D341Med (cell line): ENCODE data around the gene MFSD2B.

Experiments used
- DNase-seq: peaks from one replicate; pipeline ENCODE4 v3.0.0; 2012; ENCODE audit warnings: low spot score

The MFSD2B gene

DNA sequence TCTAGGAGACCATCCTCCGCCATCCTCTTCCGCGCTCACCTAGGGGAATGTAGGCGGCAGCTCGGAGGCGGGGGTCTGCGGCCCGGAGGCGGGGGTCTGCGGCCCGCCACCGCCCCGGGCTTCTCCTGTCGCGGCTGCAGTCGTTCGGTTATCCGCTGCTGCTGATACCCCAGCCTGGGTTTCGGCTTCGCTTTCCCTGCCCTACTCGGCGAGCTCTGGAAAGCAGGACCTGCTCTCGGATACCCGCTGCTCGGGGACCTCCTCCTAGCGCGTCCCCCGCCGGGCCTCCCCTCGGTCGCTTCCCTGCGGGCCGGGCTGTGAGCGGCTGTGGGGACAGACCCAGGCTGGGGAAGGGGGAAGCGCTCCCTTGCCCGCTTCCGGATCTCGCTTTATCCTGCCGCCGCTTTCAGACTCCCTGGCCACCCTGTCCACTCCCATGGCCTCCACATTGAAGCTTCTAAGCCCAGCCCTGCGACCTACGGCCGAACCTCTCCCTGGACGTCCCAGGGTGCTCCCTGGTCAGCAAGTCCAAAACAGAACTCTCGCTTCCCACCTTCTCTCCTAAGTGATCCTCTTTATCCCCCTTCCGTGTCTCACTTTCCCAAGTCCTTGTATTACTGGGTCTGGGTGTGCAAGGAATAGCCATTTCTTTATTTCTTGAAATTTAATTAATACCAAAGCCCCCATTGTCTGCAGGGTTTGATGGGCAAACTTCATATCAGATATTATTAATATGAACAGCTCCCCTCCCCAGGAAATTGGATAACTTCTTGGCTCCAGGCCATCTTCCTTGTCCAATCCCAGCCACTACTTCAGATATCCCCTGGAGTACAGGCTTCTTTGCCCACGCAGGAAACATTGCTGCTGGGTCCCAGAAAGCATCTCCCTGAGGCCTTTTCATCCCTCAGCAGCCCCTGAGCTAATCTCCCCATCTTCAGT, 40.4 kb downstream of the MFSD2B start:
- DNase-seq = peak; percentile 37

DNA sequence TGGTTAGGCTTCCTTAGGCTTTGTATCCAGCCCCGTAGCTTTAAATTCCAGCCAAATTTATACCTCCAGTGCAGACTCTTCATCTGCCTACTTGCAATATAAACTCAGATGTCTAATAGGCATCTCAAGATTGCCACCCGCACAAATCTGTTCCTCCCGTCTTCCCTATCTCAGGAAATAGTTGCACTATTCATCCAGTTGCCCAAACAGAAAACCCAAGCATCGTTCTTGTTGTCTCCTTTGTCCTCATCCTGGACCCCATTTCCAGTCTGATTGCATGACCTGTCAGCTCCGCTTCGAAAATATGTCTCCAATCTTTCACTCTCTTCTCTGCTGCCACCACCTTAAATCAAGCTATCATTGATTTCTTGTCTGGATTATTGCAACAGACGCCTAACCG, 41.9 kb downstream of the MFSD2B start:
- DNase-seq = no peak

DNA sequence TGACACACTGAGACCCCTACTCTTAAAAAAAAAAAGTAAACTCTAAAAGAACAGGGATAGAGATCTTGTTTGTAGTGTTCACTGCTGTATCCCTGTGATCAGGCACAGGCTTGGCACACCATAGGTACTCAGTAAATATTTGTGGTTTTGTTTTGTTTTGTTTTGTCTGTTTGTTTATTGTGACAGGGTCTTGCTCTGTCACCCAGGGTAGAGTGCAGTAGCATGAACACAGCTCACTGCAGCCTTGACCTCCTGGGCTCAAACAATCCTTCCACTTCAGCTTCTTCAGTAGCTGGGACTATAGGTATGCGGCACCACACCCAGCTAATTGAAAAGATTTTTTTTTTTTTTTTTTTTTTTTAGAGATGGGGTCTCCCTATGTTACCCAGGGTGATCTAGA, 43.1 kb downstream of the MFSD2B start:
- DNase-seq = no peak

DNA sequence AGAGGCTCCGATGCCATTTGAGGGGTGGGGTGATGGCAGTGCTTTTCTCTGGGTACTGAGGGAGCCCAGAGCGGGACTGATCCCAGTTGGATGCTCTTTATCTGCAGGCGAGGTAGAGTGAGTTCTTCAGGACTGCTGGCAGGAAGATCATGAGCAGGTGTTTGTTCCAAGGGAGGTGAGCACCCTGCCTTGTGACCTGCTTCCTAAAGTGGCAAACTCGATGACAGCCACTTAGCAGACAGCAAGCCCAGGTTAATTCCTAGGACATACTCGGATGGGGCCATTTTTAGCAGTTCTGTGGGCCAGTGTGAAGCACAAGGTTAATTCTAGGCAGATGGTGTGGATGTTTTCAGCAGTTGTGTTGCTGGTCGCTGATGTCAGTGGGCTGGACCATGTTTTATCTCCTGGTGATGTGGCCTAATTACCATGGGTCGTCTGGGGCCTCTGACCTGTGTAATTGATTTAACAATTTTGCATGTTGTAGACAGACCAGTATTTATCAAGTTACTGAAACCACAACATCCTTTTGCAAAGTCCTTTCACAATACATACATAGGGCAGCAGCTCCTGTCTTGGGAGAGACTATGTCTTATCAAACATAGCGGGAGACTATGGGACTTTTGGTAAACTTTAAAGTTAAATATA, 44.6 kb downstream of the MFSD2B start:
- no peak for DNase-seq

GRCh38 chr2:24055750-24056149, 45.9 kb downstream of the MFSD2B start:
- no peak for DNase-seq

GRCh38 chr2:24058564-24059271, 48.8 kb downstream of the MFSD2B start:
- DNase-seq = no peak

DNA sequence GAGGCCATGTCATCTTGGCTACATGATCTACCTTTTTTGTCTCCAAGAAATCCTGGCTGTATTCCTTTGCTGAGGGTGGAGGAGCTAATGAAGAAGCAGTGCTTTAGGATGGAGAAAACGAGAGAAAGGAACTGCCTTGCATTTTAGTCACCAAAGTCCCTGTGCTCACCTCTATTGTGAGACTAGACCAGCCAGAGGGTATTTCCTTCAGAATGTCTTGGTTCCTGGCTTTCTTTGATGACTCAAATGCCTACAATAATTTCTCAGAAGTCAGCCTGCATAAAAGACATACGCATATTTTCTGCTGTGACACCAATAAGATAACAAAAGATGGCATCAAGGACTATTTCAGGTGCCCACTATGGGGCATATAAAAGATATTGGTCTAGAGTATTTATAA, 55.5 kb downstream of the MFSD2B start:
- no peak for DNase-seq

GRCh38 chr2:24072259-24072658, 62.4 kb downstream of the MFSD2B start:
- DNase-seq = no peak

- no peak for DNase-seq
Measured at GRCh38 chr2:24073816-24074215, 63.9 kb downstream of the MFSD2B start.

GRCh38 chr2:24075259-24075658, 65.4 kb downstream of the MFSD2B start:
- DNase-seq = no peak
